Measurements from ENCODE around the gene KLHL29.

Gene KLHL29

GRCh38 chr2:23642516-23642915, 257.5 kb downstream of the KLHL29 start:
- no peaks in the 10 kb centered on the region for H3K27me3 ChIP-seq (ENCODE audit: insufficient read depth, low read length, poor library complexity)
- no peaks in the 10 kb centered on the region for H3K4me1 ChIP-seq (ENCODE audit: insufficient read depth, low read length)
- H3K4me2 ChIP-seq (ENCODE audit: insufficient read depth, low read length): no peak overlapping the region
- no peaks in the 10 kb centered on the region for H3K79me2 ChIP-seq (ENCODE audit: insufficient read depth, low read length)
- H3K9me3 ChIP-seq (ENCODE audit: insufficient read depth, low read length, severe bottlenecking): no peaks in the 10 kb centered on the region
- H3K27ac ChIP-seq (ENCODE audit: low read length): no peak overlapping the region
- ATAC-seq (ENCODE audit: insufficient read depth, low read depth) (no peak), DNase-seq (no peak)
- no peak overlapping the region for H3K9ac ChIP-seq (ENCODE audit: low read depth, low read length)
- no peak for TF ChIP-seq CTCF (IDR thresholded peaks at IDR 0.05; ENCODE audit: borderline replicate concordance, extremely low read depth, low read length, poor library complexity, severe bottlenecking)
- no peak for TF ChIP-seq EZH2 (IDR thresholded peaks at IDR 0.05; ENCODE audit: borderline replicate concordance, low read depth, low read length, severe bottlenecking)
- no peaks in the 10 kb centered on the region for H3K36me3 ChIP-seq (ENCODE audit: insufficient read depth, low read length)
- no peaks in the 10 kb centered on the region; the same call in 1 of the 2 replicates for H4K20me1 ChIP-seq (ENCODE audit: insufficient read depth, low read length)
- no peak overlapping the region for H3K4me3 ChIP-seq (ENCODE audit: low read depth in 1 of 2, low read length in 2 of 2)
- no peak overlapping the region for H2AFZ ChIP-seq (ENCODE audit: low read depth, low read length)

GRCh38 chr2:23645230-23645808, 260.3 kb downstream of the KLHL29 start:
- Histone ChIP-seq H4K20me1 (ENCODE audit: insufficient read depth, low read length) (peaks cover 3% of the 10 kb centered on the region; the same call in 1 of the 2 replicates), H3K4me3 (ENCODE audit: low read depth in 1 of 2, low read length in 2 of 2) (no peak overlapping the region), H3K27me3 (ENCODE audit: insufficient read depth, low read length, poor library complexity) (no peaks in the 10 kb centered on the region), H2AFZ (ENCODE audit: low read depth, low read length) (no peak overlapping the region), H3K9ac (ENCODE audit: low read depth, low read length) (no peak overlapping the region), H3K36me3 (ENCODE audit: insufficient read depth, low read length) (no peaks in the 10 kb centered on the region), H3K27ac (ENCODE audit: low read length) (no peak overlapping the region), H3K9me3 (ENCODE audit: insufficient read depth, low read length, severe bottlenecking) (no peaks in the 10 kb centered on the region), H3K4me2 (ENCODE audit: insufficient read depth, low read length) (no peak overlapping the region), H3K79me2 (ENCODE audit: insufficient read depth, low read length) (no peaks in the 10 kb centered on the region), H3K4me1 (ENCODE audit: insufficient read depth, low read length) (no peaks in the 10 kb centered on the region)
- TF ChIP-seq CTCF (IDR thresholded peaks at IDR 0.05; ENCODE audit: borderline replicate concordance, extremely low read depth, low read length, poor library complexity, severe bottlenecking): no peak
- TF ChIP-seq EZH2 (IDR thresholded peaks at IDR 0.05; ENCODE audit: borderline replicate concordance, low read depth, low read length, severe bottlenecking): no peak
- no peak for ATAC-seq (ENCODE audit: insufficient read depth, low read depth)
- no peak for DNase-seq

- no peak overlapping the region for H3K4me2 ChIP-seq (ENCODE audit: insufficient read depth, low read length)
- no peak overlapping the region for H3K9ac ChIP-seq (ENCODE audit: low read depth, low read length)
- H2AFZ ChIP-seq (ENCODE audit: low read depth, low read length): no peak overlapping the region
- no peaks in the 10 kb centered on the region for H3K9me3 ChIP-seq (ENCODE audit: insufficient read depth, low read length, severe bottlenecking)
- H3K4me3 ChIP-seq (ENCODE audit: low read depth in 1 of 2, low read length in 2 of 2): no peak overlapping the region
- TF ChIP-seq EZH2 (IDR thresholded peaks at IDR 0.05; ENCODE audit: borderline replicate concordance, low read depth, low read length, severe bottlenecking) (no peak), CTCF (IDR thresholded peaks at IDR 0.05; ENCODE audit: borderline replicate concordance, extremely low read depth, low read length, poor library complexity, severe bottlenecking) (no peak)
- DNase-seq: no peak
- no peaks in the 10 kb centered on the region for H3K4me1 ChIP-seq (ENCODE audit: insufficient read depth, low read length)
- H3K79me2 ChIP-seq (ENCODE audit: insufficient read depth, low read length): no peaks in the 10 kb centered on the region
- H3K36me3 ChIP-seq (ENCODE audit: insufficient read depth, low read length): no peaks in the 10 kb centered on the region
- H3K27ac ChIP-seq (ENCODE audit: low read length): no peak overlapping the region
- peaks cover 3% of the 10 kb centered on the region; the same call in 1 of the 2 replicates for H4K20me1 ChIP-seq (ENCODE audit: insufficient read depth, low read length)
- H3K27me3 ChIP-seq (ENCODE audit: insufficient read depth, low read length, poor library complexity): no peaks in the 10 kb centered on the region
- ATAC-seq (ENCODE audit: insufficient read depth, low read depth): no peak
These were observed 262.6 kb downstream of the KLHL29 start for GRCh38 chr2:23647563-23647962.

All from DND-41 (cell line).